Suppressor macrophage treated with lipopolysaccharide for 4 hours (primary cell): ENCODE data around the gene IGFLR1.
"Not testable (repeated sequence)": the region's sequence is repeated elsewhere in the genome, so short reads cannot be mapped to it uniquely, and the experiment has no call there.

Experiments used
- DNase-seq: peaks from one replicate; pipeline ENCODE4 v3.0.0-alpha.2; 2020

Gene IGFLR1

GRCh38 chr19:35739275-35740107 lies 2.8 kb downstream of the IGFLR1 start:
- no peak for DNase-seq

- no peak for DNase-seq
These were observed 3.4 kb downstream of the IGFLR1 start for GRCh38 chr19:35738887-35739229.

DNA sequence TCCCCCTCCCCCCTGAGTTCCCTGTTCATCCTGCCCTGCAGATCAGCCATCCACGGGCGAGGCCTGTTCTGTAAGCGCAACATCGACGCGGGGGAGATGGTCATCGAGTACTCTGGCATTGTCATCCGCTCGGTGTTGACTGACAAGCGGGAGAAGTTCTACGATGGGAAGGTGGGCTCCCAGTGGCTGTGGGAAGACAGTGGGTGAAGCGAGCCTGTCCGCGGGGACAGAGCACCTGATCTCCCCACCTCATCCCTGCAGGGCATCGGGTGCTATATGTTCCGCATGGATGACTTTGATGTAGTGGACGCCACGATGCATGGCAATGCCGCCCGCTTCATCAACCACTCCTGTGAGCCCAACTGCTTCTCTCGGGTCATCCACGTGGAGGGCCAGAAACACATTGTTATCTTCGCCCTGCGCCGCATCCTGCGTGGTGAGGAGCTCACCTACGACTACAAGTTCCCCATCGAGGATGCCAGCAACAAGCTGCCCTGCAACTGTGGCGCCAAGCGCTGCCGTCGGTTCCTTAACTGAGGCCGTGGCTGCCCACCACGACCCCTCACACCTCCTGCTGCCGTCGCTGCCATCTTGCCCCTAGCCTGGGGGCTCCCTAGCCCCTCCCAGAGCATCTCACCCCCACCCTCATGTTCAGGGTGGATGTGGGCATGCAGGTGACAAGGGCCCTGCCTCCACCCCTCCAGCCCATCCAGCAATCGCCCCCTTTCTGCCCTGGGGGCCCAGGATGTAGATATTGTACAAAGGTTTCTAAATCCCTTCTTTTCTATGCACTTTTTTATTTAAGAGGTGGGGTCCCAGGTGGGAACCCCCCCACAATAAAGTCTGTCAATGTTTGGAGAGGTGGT lies 4.0 kb downstream of the IGFLR1 start:
- no peak for DNase-seq

- no peak for DNase-seq
These were observed 5.1 kb downstream of the IGFLR1 start for GRCh38 chr19:35736913-35737886.

- DNase-seq, result no peak
These were observed 7.4 kb downstream of the IGFLR1 start for GRCh38 chr19:35734889-35735288.

DNA sequence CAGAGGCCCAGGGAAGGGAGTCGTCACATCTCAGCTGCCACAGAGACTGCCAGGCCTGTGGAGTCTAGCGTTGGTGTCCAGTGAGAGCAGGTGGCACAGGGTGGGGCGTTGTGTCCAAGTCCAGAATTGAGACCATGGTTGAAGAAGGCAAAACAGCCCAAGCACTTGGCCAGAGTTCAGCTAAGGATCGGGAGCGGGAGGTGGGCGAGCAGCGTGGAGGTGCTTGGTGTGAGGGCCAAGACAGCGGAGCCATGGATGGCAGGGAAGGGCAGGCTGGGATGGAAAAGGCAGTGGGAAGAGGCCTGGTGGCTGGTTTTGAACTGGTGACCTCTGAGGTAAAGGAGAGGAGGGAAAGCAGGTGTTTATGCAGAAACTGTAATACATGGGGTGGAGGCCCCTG lies 8.0 kb downstream of the IGFLR1 start:
- DNase-seq, result no peak

- DNase-seq, result no peak
These were observed 8.8 kb downstream of the IGFLR1 start for GRCh38 chr19:35733180-35734125.

DNA sequence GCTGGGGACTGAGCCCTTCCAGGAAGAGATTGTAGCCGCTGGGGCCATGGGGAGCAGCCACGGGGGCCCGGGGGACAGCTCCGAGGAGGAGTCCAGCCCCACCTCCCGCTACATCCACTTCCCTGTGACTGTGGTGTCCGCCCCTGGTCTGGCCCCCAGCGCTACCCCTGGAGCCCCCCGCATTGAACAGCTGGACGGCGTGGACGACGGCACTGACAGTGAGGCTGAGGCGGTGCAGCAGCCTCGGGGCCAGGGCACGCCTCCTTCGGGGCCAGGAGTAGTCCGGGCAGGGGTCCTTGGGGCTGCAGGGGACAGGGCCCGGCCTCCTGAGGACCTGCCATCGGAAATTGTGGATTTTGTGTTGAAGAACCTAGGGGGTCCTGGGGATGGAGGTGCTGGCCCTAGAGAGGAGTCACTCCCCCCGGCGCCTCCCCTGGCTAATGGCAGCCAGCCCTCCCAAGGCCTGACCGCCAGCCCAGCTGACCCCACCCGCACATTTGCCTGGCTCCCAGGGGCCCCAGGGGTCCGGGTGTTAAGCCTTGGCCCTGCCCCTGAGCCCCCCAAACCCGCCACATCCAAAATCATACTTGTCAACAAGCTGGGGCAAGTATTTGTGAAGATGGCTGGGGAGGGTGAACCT lies 9.6 kb downstream of the IGFLR1 start:
- DNase-seq, result no peak

DNA sequence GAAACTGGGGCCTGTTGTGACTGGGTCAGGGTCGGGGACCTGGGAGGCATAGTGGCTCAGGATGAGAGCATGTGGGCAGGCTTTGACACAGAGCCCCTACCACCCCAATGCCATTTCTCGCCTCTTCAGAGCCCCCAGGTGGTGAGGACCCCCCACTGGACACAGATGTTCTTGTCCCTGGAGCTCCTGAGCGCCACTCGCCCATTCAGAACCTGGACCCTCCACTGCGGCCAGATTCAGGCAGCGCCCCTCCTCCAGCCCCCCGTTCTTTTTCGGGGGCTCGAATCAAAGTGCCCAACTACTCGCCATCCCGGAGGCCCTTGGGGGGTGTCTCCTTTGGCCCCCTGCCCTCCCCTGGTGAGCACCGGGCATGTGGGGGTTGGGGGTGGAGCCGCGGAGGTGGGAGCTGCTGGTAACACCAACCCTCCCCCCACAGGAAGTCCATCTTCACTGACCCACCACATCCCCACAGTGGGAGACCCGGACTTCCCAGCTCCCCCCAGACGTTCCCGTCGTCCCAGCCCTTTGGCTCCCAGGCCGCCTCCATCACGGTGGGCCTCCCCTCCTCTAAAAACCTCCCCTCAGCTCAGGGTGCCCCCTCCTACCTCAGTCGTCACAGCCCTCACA lies 10.4 kb downstream of the IGFLR1 start:
- no peak for DNase-seq

- DNase-seq, result no peak
These were observed 10.9 kb downstream of the IGFLR1 start for GRCh38 chr19:35731353-35731752.

DNA sequence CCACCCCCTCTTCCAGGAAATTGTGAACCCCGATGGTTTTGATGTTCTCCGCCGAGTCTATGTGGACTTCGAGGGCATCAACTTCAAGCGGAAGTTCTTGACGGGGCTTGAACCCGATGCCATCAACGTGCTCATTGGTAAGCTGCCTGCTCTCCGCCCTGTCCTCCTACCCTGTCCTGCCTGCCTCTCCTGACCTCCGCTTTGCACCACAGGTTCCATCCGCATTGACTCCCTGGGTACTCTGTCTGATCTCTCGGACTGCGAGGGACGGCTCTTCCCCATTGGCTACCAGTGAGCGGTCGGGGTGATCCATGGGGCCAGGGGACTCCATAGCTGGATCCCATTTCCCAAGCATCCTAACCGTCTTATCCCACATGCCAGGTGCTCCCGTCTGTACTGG lies 11.9 kb downstream of the IGFLR1 start:
- DNase-seq, result no peak

DNA sequence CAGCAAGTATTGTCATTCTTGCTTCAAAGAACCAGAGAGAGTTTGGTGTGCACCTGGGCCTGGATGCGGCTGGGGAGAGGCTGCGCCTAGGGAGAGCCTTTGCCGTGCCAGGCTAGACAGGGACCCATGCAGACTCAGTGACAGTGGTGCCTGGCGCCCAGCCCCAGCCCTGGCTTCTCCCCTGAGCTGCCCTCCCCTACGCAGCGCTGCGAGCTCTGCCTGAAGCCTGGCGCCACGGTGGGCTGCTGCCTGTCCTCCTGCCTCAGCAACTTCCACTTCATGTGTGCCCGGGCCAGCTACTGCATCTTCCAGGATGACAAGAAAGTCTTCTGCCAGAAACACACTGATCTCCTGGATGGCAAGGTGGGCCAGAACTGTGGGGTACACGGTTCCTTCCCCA lies 12.5 kb downstream of the IGFLR1 start:
- no peak for DNase-seq

DNA sequence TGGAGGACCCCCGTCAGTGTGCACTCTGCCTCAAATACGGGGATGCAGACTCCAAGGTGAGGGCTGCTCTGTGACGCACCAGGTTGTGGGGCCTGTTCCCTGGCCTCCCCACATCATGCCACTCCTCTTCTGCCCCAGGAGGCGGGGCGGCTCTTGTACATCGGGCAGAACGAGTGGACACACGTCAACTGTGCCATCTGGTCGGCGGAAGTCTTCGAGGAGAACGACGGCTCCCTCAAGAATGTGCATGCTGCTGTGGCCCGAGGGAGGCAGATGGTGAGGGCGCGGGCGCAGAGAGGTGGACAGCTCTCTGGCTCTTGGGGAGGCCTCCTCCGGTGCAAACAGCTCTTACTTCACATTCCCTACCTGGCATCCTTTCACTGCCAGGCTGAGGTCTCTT lies 13.2 kb downstream of the IGFLR1 start:
- no peak for DNase-seq

DNA sequence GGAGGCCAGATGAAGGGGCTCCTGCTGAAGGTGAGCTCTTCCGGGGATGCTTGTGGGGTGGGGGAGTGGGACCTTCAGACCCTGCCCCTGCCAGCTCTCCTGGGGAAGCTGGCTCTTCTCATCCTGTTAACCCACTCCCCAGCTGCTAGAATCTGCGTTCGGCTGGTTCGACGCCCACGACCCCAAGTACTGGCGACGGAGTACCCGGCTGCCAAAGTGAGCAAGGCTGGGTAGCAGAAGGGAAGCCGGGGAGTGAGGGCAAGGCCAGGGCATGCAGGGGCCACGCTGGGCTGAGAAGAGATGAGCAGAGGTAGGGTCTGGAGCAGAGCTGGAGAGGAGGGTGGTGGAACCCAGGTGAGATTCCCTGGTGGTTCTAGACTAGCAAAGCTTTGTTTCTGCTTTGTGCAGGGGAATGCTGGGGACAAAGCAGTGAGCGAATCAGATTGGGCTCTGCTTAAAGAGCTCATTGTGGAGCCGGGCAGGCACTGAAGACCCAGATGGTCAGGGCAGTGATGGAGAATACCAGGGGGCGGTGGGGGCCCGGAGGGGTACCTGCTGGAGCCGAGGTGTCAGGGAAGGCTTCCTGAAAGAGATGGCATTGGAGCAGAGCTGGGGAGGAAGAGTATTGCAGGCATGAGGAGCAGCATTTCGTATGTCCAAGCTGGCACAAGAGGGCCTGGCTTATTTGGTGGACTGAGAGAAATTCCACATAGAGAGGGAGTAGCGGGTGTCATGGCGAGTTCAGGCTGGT lies 14.1 kb downstream of the IGFLR1 start:
- no peak for DNase-seq

DNA sequence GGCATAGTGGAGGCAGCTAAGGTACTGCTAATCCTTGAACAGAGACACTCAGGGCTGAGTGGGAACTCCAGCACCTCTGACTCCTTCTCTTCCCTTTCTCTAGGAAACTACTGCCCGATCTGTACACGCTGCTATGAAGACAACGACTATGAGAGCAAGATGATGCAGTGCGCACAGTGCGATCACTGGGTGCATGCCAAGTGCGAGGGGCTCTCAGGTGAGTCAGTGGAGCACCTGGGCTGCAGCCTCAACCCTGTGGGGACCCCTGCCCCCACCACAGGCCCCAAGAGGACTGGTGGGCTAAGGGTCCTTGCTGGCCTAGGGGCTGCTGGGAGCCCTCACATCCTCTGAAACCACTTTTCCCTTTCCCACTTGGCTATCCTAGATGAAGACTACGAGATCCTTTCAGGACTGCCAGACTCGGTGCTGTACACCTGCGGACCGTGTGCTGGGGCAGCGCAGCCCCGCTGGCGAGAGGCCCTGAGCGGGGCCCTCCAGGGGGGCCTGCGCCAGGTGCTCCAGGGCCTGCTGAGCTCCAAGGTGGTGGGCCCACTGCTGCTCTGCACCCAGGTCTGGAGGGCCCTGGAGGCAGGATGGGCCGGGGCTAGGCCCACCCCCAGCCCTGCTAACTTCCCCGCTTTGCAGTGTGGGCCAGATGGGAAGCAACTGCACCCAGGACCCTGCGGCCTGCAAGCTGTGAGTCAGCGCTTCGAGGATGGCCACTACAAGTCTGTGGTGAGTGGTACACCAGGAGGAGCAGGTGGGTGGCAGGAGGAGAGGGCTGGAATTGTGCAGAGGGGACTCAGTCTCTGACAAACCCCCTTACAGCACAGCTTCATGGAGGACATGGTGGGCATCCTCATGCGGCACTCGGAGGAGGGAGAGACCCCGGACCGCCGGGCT lies 14.9 kb downstream of the IGFLR1 start:
- no peak for DNase-seq

DNA sequence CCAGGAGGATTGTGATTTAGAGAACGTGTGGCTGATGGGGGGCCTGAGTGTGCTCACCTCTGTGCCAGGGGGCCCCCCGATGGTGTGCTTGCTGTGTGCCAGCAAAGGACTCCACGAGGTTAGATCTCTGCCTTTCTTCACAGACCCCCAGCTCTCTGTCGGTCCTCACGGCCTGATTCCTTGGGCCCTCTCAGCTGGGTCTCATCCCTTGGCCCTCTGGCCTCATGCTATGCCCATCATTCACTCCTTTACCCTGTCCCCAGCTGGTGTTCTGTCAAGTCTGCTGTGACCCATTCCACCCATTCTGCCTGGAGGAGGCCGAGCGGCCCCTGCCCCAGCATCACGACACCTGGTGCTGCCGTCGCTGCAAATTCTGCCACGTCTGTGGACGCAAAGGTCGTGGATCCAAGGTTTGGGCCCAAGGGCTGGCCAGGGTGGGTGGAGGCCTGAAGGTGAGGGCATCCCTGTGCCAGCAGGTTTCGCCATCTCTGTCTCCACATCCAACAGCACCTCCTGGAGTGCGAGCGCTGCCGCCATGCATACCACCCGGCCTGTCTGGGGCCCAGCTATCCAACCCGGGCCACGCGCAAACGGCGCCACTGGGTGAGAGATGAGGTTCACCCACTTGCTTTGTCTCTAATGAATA lies 16.9 kb downstream of the IGFLR1 start:
- no peak for DNase-seq

DNA sequence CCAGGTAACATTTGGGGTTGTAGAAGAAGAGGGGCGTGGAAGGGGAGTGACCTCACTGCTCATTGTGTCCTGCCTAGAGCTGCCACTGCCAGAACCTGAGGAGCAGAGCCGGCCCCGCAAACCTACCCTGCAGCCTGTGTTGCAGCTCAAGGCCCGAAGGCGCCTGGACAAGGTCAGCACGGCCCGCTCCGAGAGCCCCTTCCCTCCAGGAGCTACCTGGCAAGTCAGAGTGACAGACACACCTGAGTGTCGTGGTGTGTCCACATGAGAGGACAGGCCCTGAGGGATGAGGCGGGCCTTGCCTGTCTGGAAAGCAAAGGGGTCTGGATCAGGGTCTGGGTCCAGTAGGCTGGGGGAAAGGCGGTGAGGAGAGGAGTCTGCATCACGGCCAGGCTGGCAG lies 17.7 kb downstream of the IGFLR1 start:
- DNase-seq, result no peak

DNA sequence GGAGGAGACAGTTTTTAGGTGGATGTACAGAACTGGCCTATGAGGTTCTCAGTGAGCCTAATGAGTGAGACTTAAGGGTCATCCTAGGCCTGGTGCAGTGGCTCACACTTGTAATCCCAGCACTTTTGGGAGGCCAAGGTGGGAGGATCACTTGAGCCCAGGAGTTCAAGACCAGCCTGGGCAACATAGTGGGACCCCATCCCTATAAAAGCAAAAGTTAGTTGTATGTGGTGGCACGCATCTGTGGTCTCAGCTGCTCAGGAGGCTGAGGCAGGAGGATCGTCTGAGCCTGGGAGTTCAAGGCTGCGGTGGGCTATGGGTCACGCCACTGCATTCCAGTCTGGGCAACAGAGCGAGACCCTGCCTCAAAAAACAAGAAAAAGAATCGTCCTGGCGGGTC lies 18.1 kb downstream of the IGFLR1 start:
- DNase-seq, result not testable (repeated sequence)
